Esophagus muscularis mucosa (tissue), 4 donors: ENCODE measurements around the gene ARHGEF7. TPM values are rescaled to one million over a fixed set of nuclear protein-coding genes. Genes with fewer than 3 reads are reported as not detected.

Experiments
- DNase-seq: peaks from one replicate; pipeline ENCODE4 v3.0.0-alpha.2; 2017; ENCODE audit errors: extremely low spot score
- H3K27ac ChIP-seq, 4 donors: fragments of 200-600 bp; sonication (generic); replicated peaks in 1 of 4; 1 replicate in 3 of 4; 2 replicates in 1 of 4; pipeline ENCODE4 v1.5.1; 2016 to 2019; ENCODE audit warnings: mild to moderate bottlenecking in 1 of 4
- H3K27me3 ChIP-seq, 4 donors: fragments of 200-600 bp; sonication (generic); one replicate each; pipeline versions ENCODE4 v1.5.1 to v1.6.0; 2016 to 2019
- H3K36me3 ChIP-seq, 4 donors: fragments of 200-600 bp; sonication (generic); one replicate each; pipeline ENCODE4 v1.5.1; 2016 to 2019
- H3K4me1 ChIP-seq, 4 donors: fragments of 200-600 bp; sonication (generic); one replicate each; pipeline ENCODE4 v1.5.1; 2016 to 2019
- H3K4me3 ChIP-seq, 4 donors: fragments of 200-600 bp; sonication (generic); 1 replicate in 2 of 4; 2 replicates in 2 of 4; pipeline ENCODE4 v1.5.1; 2016 to 2019; ENCODE audit warnings: mild to moderate bottlenecking in 4 of 4, moderate library complexity in 1 of 4
- H3K9me3 ChIP-seq, 4 donors: fragments of 200-600 bp; sonication (generic); 1 replicate in 3 of 4; 2 replicates in 1 of 4; pipeline ENCODE4 v1.5.1; 2016 to 2019
- EP300 ChIP-seq: sonication (generic); formaldehyde crosslinking; IDR thresholded peaks from one replicate; pipeline ENCODE4 v1.6.1; 2017; ENCODE audit warnings: antibody characterized with exemption
- POLR2A ChIP-seq: fragments of 450-650 bp; IDR thresholded peaks from one replicate; pipeline ENCODE4 v1.6.1; 2017; ENCODE audit warnings: antibody characterized with exemption, moderate library complexity, mild to moderate bottlenecking, low read depth
- POLR2AphosphoS5 ChIP-seq, 2 donors: sonication (generic); formaldehyde crosslinking; IDR thresholded peaks; one replicate each; pipeline ENCODE4 v1.6.1; 2017; ENCODE audit warnings: antibody characterized with exemption in 2 of 2
- WGBS: methylation state at CpG from one replicate; pipeline ENCODE4 v1.1.5; 2018; 5-methylcytosine and 5-hydroxymethylcytosine counted together
- intact Hi-C: fragments of 100-400 bp; cut with DNase I; formaldehyde crosslinking; loops from one replicate; pipeline ENCODE4 v1.15.1; 2023
- total RNA-seq, 4 donors: library from RNA; depleted of rRNA; stranded (reverse); fragments of >200 nt; gene quantifications; one replicate each; pipeline versions ENCODE4 v1.1.0 to v1.2.1, GENCODE V29; 2016
- TF ChIP-seq, protein P1 (sequence below), 3 experiments: fragments of 200-600 bp in 2 of 3; fragments of 450-650 bp in 1 of 3; sonication (generic) in 2 of 3; IDR thresholded peaks; one replicate each; pipeline ENCODE4 v1.5.1; 2017 to 2019; ENCODE audit warnings: antibody characterized with exemption in 3 of 3, mild to moderate bottlenecking in 2 of 3, moderate library complexity in 1 of 3

Gene ARHGEF7
- total RNA-seq, 4 donors from 2014 or later = 36.0 to 53.6 (median 45.1) TPM

DNA sequence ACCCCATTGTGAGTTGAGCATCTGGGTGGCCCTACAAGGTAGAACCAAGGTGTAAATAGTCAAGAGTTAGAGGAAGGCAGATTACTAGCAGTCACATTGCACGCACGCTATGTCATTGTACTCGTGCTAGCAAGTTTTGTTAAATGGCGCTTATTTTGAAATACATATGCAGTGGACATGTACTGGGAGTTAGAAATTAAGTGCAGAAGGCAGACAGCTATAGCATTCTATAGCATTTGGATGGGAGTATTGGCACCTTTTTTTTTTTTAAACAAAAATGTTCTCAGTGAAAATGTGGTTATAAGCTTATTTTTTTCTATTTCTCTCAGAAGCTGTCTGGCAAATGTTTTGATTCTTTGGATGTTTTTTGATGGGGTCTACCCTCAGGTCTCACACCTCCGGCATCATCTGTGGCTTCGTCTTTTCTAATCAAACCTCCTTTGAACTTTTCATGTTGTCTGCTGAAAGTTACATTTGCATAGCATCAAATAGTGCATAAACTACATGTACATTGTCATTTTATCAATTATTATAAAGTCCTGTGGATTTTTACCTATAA, 68.1 kb downstream of the ARHGEF7 start:
- Histone ChIP-seq H3K27me3 (no peaks in the 10 kb centered on the region), H3K27ac (no peak overlapping the region), H3K4me1 (peaks cover 45 to 62% (median 59%) of the 10 kb centered on the region in 4 donors), H3K9me3 (no peaks in the 10 kb centered on the region), H3K36me3 (no peaks in the 10 kb centered on the region), H3K4me3 (no peak overlapping the region)
- TF ChIP-seq POLR2AphosphoS5 (IDR thresholded peaks at IDR 0.05) (no peak), EP300 (no peak), POLR2A (no peak)
- TF ChIP-seq, protein P1, sequence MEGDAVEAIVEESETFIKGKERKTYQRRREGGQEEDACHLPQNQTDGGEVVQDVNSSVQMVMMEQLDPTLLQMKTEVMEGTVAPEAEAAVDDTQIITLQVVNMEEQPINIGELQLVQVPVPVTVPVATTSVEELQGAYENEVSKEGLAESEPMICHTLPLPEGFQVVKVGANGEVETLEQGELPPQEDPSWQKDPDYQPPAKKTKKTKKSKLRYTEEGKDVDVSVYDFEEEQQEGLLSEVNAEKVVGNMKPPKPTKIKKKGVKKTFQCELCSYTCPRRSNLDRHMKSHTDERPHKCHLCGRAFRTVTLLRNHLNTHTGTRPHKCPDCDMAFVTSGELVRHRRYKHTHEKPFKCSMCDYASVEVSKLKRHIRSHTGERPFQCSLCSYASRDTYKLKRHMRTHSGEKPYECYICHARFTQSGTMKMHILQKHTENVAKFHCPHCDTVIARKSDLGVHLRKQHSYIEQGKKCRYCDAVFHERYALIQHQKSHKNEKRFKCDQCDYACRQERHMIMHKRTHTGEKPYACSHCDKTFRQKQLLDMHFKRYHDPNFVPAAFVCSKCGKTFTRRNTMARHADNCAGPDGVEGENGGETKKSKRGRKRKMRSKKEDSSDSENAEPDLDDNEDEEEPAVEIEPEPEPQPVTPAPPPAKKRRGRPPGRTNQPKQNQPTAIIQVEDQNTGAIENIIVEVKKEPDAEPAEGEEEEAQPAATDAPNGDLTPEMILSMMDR (IDR thresholded peaks at IDR 0.05) = no peak
- no peak for DNase-seq
- intact Hi-C loops = no loop called here
- WGBS = 97% methylated on average over 6 of the region's 6 CpGs

DNA sequence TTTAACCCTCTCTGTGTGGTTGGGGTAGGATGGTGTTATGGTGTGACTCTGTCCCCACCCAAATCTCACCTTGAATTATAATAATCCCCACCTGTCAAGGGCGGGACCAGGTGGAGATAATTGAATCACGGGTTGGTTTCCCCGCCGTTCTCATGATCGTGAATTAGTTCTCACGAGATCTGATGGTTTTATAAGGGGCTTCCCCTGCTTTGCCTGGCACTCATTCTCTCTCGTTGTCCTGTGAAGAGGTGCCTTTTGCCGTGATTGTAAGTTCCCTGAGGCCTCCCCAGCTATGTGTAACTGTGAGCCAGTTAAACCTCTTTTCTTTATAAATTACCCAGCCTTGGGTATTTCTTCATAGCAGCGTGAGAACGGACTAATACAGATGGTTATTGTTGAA, 68.8 kb downstream of the ARHGEF7 start:
- no peak for TF ChIP-seq POLR2AphosphoS5 (IDR thresholded peaks at IDR 0.05)
- no peak for TF ChIP-seq EP300
- TF ChIP-seq, protein P1 (IDR thresholded peaks at IDR 0.05) = no peak
- TF ChIP-seq POLR2A = no peak
- 89% methylated on average over 10 of the region's 10 CpGs for WGBS
- H3K27me3 ChIP-seq = no peaks in the 10 kb centered on the region
- no peak for DNase-seq
- intact Hi-C loops = no loop called here
- H3K4me3 ChIP-seq = no peak overlapping the region
- peaks cover 50 to 64% (median 60%) of the 10 kb centered on the region in 4 donors for H3K4me1 ChIP-seq
- no peaks in the 10 kb centered on the region for H3K36me3 ChIP-seq
- H3K9me3 ChIP-seq = no peaks in the 10 kb centered on the region
- peak overlapping the region; percentile 31 to 43 (median 38) for H3K27ac ChIP-seq

DNA sequence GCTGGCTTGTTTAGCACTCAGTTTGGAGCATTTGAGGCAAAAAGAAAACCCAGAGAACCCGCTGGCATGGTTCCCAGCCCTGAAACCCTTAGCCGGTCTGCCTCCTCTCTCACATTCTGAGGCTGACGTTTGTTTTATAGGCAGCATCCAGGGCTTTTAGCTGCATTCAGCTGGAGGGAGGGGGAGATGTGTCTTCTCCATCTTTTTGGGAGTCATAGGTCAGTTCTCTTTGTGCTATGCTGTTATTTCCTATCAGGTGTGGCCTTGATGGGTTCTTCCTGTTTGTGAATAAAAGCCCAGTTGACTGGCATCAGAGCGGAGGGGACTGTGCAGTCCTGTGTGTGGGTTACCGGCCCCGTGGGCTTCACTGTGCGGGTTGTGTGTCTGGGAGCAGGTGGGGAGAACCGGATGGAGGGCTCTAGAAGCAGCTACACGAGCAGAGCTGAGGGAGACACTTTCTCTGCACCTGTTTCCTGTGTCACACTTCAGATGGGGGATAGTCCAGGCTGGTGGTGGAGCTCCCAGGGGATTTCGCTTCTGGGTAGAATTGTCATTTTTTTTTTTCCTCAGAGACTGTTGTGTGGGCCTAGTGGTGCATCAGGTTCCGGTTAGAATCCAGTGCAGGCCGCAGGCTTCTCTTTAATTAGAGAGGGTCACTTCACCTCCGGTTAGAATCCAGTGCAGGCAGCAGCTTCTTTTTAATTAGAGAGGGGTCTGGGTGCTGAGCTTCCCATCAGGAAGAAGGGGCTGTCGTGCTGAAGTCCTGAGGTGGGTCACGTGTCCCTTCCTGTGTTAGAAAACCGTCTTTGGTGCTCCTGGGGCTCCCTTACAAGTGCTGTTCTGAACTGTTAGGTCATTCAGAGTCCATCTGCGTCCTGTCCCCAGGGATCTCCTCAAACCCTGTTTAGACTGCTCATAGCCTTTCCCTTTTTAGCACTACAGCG, 69.6 kb downstream of the ARHGEF7 start:
- peak overlapping the region; percentile 31 to 43 (median 38) for H3K27ac ChIP-seq
- H3K36me3 ChIP-seq = no peaks in the 10 kb centered on the region
- intact Hi-C loops = no loop called here
- H3K27me3 ChIP-seq = no peaks in the 10 kb centered on the region
- no peaks in the 10 kb centered on the region for H3K9me3 ChIP-seq
- TF ChIP-seq EP300 (no peak), POLR2A (no peak), POLR2AphosphoS5 (IDR thresholded peaks at IDR 0.05) (no peak)
- TF ChIP-seq, protein P1 (IDR thresholded peaks at IDR 0.05) = no peak
- peak overlapping the region in 1 of 4 donors; percentile 7 for H3K4me3 ChIP-seq
- DNase-seq = no peak
- peaks cover 50 to 71% (median 60%) of the 10 kb centered on the region in 4 donors for H3K4me1 ChIP-seq
- WGBS = 52% methylated on average over 18 of the region's 18 CpGs

DNA sequence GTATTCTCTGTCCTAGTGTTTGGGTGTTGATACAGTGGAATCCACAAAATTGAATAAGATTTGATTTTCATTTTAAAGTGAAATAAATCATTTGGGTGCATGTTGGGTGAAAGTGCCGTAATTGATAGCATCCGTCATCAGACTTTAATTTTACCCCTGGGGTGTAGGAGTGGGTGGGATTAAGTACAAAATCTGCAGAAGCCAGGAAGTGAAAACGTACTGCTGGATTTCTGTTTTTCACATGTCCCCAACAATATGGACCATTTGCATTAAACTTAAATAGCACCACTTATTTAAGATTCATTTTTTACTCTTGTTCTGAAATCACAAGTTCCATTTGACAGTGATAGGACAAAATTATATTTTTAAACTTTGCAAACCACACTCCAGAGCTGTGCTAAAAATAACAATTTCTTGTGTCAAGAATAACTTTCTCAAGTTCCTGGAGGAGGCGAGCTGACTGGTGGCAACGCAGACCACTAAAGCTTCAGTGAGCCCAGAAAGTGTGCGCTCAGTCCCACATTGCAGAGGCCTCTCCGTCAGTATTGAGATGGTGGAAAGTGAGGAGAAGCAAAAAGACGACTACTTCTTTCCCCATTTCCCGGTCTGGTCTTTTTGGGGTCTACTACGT, 71.3 kb downstream of the ARHGEF7 start:
- TF ChIP-seq POLR2A = no peak
- TF ChIP-seq POLR2AphosphoS5 (IDR thresholded peaks at IDR 0.05) = peak in 1 of 2 donors; percentile 42
- no peak for TF ChIP-seq EP300
- TF ChIP-seq, protein P1 (IDR thresholded peaks at IDR 0.05) = no peak
- peak overlapping the region in 1 of 4 donors; percentile 40 for H3K27ac ChIP-seq
- H3K4me1 ChIP-seq = peaks cover 50 to 65% (median 57%) of the 10 kb centered on the region in 4 donors
- no peak for DNase-seq
- intact Hi-C loops = no loop called here
- H3K9me3 ChIP-seq = no peaks in the 10 kb centered on the region
- no peaks in the 10 kb centered on the region for H3K36me3 ChIP-seq
- WGBS = 78% methylated on average over 10 of the region's 10 CpGs
- H3K27me3 ChIP-seq = no peaks in the 10 kb centered on the region
- H3K4me3 ChIP-seq = no peak overlapping the region
